Ascending aorta (tissue), 2 donors: ENCODE results near the gene YTHDC1. TPM values are rescaled to one million over a fixed set of nuclear protein-coding genes. Genes with fewer than 3 reads are reported as not detected.

Source experiments
- DNase-seq, 2 donors: peaks; one replicate each; pipeline ENCODE4 v3.0.0-alpha.2; 2019; ENCODE audit warnings: low spot score in 2 of 2
- H3K27ac ChIP-seq, 2 donors: fragments of 200-600 bp; sonication (generic); one replicate each; pipeline ENCODE4 v1.5.1; 2016 to 2017; ENCODE audit warnings: mild to moderate bottlenecking in 1 of 2
- H3K27me3 ChIP-seq: fragments of 200-600 bp; sonication (generic); one replicate; pipeline ENCODE4 v1.5.1; 2017
- H3K36me3 ChIP-seq, 2 donors: fragments of 200-600 bp; sonication (generic); one replicate each; pipeline ENCODE4 v1.5.1; 2016
- H3K4me1 ChIP-seq, 2 donors: fragments of 200-600 bp; sonication (generic); one replicate each; pipeline ENCODE4 v1.5.1; 2016 to 2017; ENCODE audit warnings: mild to moderate bottlenecking in 1 of 2
- H3K4me3 ChIP-seq, 2 donors: fragments of 200-600 bp; sonication (generic); one replicate each; pipeline ENCODE4 v1.5.1; 2016 to 2017; ENCODE audit warnings: mild to moderate bottlenecking in 1 of 2
- H3K9me3 ChIP-seq, 2 donors: fragments of 200-600 bp; sonication (generic); one replicate each; pipeline ENCODE4 v1.5.1; 2016
- intact Hi-C: fragments of 100-400 bp; cut with DNase I; formaldehyde crosslinking; loops from one replicate; pipeline ENCODE4 v1.15.1; 2023
- total RNA-seq: library from RNA; depleted of rRNA; stranded (reverse); fragments of >200 nt; gene quantifications from one replicate; pipeline ENCODE4 v1.1.0, GENCODE V29; 2016
- TF ChIP-seq, protein P1 (sequence below), 3 experiments: fragments of 200-600 bp in 2 of 3; fragments of 450-650 bp in 1 of 3; sonication (generic) in 2 of 3; IDR thresholded peaks; one replicate each; pipeline ENCODE4 v1.5.1; 2016 to 2019; ENCODE audit warnings: antibody characterized with exemption in 3 of 3, mild to moderate bottlenecking in 1 of 3, moderate library complexity in 1 of 3

The YTHDC1 gene
- total RNA-seq, 1 donor from 2014 or later, result 17.6 TPM

DNA sequence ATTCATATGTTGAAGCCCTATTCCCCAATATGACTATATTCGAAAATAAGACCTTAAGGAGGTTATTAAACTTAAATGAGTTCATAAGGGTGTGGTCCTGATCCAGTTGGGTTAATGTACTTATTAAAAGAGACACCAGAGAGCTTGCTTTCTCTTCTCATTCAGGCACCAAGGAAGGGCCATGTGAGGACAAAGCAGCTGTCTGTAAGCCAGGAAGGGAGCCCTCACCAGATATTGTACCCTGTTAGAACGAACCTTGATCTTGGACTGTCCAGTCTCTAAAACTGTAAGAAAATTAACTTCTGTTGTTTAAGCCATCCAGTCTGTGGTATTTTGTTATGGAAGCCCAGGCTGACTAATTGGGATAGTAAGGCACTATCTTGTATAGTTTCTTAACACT is 9.1 kb upstream of the YTHDC1 start:
- TF ChIP-seq, protein P1, sequence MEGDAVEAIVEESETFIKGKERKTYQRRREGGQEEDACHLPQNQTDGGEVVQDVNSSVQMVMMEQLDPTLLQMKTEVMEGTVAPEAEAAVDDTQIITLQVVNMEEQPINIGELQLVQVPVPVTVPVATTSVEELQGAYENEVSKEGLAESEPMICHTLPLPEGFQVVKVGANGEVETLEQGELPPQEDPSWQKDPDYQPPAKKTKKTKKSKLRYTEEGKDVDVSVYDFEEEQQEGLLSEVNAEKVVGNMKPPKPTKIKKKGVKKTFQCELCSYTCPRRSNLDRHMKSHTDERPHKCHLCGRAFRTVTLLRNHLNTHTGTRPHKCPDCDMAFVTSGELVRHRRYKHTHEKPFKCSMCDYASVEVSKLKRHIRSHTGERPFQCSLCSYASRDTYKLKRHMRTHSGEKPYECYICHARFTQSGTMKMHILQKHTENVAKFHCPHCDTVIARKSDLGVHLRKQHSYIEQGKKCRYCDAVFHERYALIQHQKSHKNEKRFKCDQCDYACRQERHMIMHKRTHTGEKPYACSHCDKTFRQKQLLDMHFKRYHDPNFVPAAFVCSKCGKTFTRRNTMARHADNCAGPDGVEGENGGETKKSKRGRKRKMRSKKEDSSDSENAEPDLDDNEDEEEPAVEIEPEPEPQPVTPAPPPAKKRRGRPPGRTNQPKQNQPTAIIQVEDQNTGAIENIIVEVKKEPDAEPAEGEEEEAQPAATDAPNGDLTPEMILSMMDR (IDR thresholded peaks at IDR 0.05), result no peak
- intact Hi-C loops, result no loop called here
- Histone ChIP-seq H3K4me1 (no peaks in the 10 kb centered on the region), H3K4me3 (no peak overlapping the region), H3K9me3 (no peaks in the 10 kb centered on the region), H3K27me3 (no peaks in the 10 kb centered on the region), H3K27ac (no peak overlapping the region), H3K36me3 (no peaks in the 10 kb centered on the region)
- DNase-seq, result no peak

DNA sequence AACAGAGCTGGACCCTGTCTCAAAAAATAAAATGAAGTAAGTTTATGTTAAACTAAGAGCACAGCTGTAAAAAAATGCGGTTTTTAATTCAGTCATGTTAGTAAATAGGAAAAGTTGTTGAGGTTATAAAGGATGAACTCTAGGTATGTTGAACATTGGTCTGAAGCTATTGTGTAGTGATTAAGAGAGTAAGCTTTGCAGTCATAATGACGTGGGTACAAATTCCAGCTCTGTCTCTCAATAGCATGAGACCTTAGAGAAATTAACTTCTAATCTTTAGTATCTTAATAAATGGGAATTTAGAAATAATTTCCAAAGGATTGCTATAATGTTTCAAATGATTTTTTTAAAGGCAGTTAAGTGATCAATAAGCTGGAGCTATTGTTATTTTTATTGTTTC is 2.9 kb upstream of the YTHDC1 start:
- intact Hi-C loops, result no loop called here
- Histone ChIP-seq H3K4me1 (peaks cover 0 to 6% of the 10 kb centered on the region in 2 donors), H3K9me3 (no peaks in the 10 kb centered on the region), H3K27ac (no peak overlapping the region), H3K36me3 (no peaks in the 10 kb centered on the region), H3K27me3 (no peaks in the 10 kb centered on the region), H3K4me3 (no peak overlapping the region)
- no peak for DNase-seq
- TF ChIP-seq, protein P1 (IDR thresholded peaks at IDR 0.05), result no peak

DNA sequence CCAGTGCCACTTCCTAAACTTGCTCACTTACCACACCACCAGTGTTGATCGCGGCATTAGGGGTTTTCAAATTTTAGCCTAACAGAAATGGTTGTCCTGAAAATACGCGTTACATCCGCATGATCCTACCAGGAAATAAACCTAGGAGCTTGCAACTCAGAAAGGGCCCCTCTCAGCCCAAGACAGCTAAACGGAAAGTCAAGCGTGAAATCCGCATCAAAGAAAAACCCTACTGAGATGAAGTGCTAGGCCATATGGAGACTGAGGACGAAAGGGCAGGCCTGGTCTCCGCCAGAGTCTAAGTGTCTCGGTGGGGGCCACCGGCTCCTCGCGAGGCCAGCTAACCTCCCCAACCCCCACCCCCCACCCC is 626 bp downstream of the YTHDC1 start:
- TF ChIP-seq, protein P1 (IDR thresholded peaks at IDR 0.05), result no peak
- DNase-seq, result peak in 1 of 2 donors; percentile 64
- Histone ChIP-seq H3K27me3 (no peaks in the 10 kb centered on the region), H3K36me3 (no peaks in the 10 kb centered on the region), H3K4me3 (peak overlapping the region; percentile 88 to 89), H3K4me1 (peaks cover 0 to 20% of the 10 kb centered on the region in 2 donors), H3K27ac (peak overlapping the region; percentile 97 to 98), H3K9me3 (no peaks in the 10 kb centered on the region)
- intact Hi-C loops, result loop anchor here (10.0 kb wide), 1 partner anchor 804 kb away; the partner anchor contains the start of gene CENPC

DNA sequence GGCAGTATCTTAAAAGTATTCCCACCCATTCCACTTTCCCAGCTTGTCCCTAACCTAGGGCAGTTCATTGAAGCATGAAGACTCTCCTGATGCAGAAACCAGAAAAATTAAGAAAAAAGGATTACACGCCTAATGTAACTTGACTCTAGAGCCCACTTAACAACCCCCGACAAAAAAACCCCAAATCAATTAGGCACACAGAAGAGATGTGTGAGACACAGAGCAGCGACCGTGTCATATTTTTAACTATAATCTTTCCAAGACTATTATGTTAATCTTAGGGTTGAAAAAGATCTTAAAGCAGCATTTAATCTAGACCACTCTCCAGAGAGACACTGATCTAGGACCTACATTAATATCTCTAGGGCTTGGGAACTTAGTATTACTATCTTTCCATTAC is 1.3 kb downstream of the YTHDC1 start:
- Histone ChIP-seq H3K4me1 (peaks cover 0 to 26% of the 10 kb centered on the region in 2 donors), H3K27me3 (no peaks in the 10 kb centered on the region), H3K9me3 (no peaks in the 10 kb centered on the region), H3K27ac (peak overlapping the region; percentile 97 to 98), H3K4me3 (peak overlapping the region; percentile 88 to 89), H3K36me3 (no peaks in the 10 kb centered on the region)
- TF ChIP-seq, protein P1 (IDR thresholded peaks at IDR 0.05), result no peak
- intact Hi-C loops, result loop anchor here (10.0 kb wide), 1 partner anchor 804 kb away; the partner anchor contains the start of gene CENPC
- no peak for DNase-seq

DNA sequence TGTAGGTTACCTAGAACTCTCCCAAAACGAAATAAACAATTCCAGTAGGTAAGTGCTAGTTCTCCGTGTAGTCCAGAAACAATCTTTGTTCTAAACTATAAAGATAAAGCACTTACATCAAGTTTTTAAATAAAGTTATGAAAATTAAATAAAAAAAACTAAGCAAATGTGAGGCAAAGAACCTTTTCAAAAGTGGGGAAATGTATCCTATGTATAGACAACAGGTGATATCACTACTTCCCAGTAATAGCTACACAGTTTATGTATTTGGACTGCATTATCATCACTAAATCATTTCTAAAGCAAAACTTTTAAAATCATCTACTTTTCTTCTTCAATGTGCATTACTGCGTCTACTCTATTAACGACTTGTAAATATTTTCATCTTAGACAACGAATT is 2.0 kb downstream of the YTHDC1 start:
- Histone ChIP-seq H3K36me3 (no peaks in the 10 kb centered on the region), H3K4me1 (peaks cover 0 to 33% of the 10 kb centered on the region in 2 donors), H3K9me3 (no peaks in the 10 kb centered on the region), H3K27ac (no peak overlapping the region), H3K27me3 (no peaks in the 10 kb centered on the region), H3K4me3 (peak overlapping the region; percentile 88 to 89)
- TF ChIP-seq, protein P1 (IDR thresholded peaks at IDR 0.05), result no peak
- no peak for DNase-seq
- intact Hi-C loops, result loop anchor here (10.0 kb wide), 1 partner anchor 803 kb away; the partner anchor contains the start of gene CENPC

DNA sequence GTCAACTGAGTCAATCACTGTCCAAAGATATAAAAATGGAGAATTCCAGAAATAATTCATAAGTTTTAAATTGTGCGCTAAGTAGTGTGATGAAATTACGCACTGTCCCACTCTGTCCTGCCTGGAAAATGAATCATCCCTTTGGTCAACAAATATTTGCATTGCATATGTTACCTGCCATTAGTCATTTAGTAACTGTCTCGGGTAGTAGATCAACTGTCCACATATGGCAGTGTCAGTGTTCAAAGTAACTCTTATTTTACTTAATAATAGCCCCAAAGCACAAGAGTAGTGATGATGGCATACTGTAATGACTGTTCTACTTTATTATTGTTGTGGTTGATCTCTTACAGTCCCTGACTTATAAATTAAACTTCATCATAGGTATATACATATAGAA is 3.4 kb downstream of the YTHDC1 start:
- Histone ChIP-seq H3K4me1 (peaks cover 0 to 47% of the 10 kb centered on the region in 2 donors), H3K36me3 (no peaks in the 10 kb centered on the region), H3K4me3 (no peak overlapping the region), H3K27ac (no peak overlapping the region), H3K27me3 (no peaks in the 10 kb centered on the region), H3K9me3 (no peaks in the 10 kb centered on the region)
- intact Hi-C loops, result loop anchor here (10.0 kb wide), 1 partner anchor 802 kb away; the partner anchor contains the start of gene CENPC
- TF ChIP-seq, protein P1 (IDR thresholded peaks at IDR 0.05), result no peak
- no peak for DNase-seq
